Measurements from ENCODE around the gene ANKS1B.
A peak's percentile ranks its signal among the peaks of the same experiment; 100 is the strongest.

The ANKS1B gene

GRCh38 chr12:99108924-99109323, 875.8 kb downstream of the ANKS1B start:
- no peak for DNase-seq

GRCh38 chr12:99099786-99100185, 885.0 kb downstream of the ANKS1B start:
- no peak for DNase-seq

GRCh38 chr12:99097171-99097570, 887.6 kb downstream of the ANKS1B start:
- no peak for DNase-seq

- DNase-seq, result no peak
Measured at GRCh38 chr12:99093166-99093565, 891.6 kb downstream of the ANKS1B start.

GRCh38 chr12:99092100-99092851, 892.5 kb downstream of the ANKS1B start:
- DNase-seq, result no peak

- DNase-seq, result no peak
Measured at GRCh38 chr12:99087278-99087677, 897.5 kb downstream of the ANKS1B start.

- DNase-seq, result no peak
Measured at GRCh38 chr12:99079811-99080210, 904.9 kb downstream of the ANKS1B start.

- no peak for DNase-seq
Measured at GRCh38 chr12:99068993-99069747, 915.6 kb downstream of the ANKS1B start.

GRCh38 chr12:99067171-99067785, 917.5 kb downstream of the ANKS1B start:
- DNase-seq, result no peak

GRCh38 chr12:99066726-99067125, 918.0 kb downstream of the ANKS1B start:
- no peak for DNase-seq

- DNase-seq, result no peak
Measured at GRCh38 chr12:99063182-99063581, 921.6 kb downstream of the ANKS1B start.

- DNase-seq, result no peak
Measured at GRCh38 chr12:99059824-99060511, 924.8 kb downstream of the ANKS1B start.

- no peak for DNase-seq
Measured at GRCh38 chr12:99057670-99058069, 927.1 kb downstream of the ANKS1B start.

- DNase-seq, result no peak
Measured at GRCh38 chr12:99056186-99056585, 928.5 kb downstream of the ANKS1B start.

GRCh38 chr12:99055299-99055698, 929.4 kb downstream of the ANKS1B start:
- DNase-seq, result no peak

- no peak for DNase-seq
Measured at GRCh38 chr12:99054601-99055128, 930.1 kb downstream of the ANKS1B start.

- DNase-seq, result no peak
Measured at GRCh38 chr12:99053616-99054362, 930.9 kb downstream of the ANKS1B start.

GRCh38 chr12:99049774-99050173, 935.0 kb downstream of the ANKS1B start:
- peak; percentile 5 for DNase-seq

- no peak for DNase-seq
Measured at GRCh38 chr12:99045158-99045557, 939.6 kb downstream of the ANKS1B start.

GRCh38 chr12:99043319-99043914, 941.3 kb downstream of the ANKS1B start:
- DNase-seq, result peak; percentile 77

GRCh38 chr12:99042226-99042625, 942.5 kb downstream of the ANKS1B start:
- no peak for DNase-seq

Data from OCI-M1 (cell line).